Pancreas (tissue), 10 donors: ENCODE results near the gene EPC1. TPM values are rescaled to one million over a fixed set of nuclear protein-coding genes. Genes with fewer than 3 reads are reported as not detected.
A peak's percentile ranks its signal among the peaks of the same experiment; 100 is the strongest.
"Not testable (repeated sequence)": the region's sequence is repeated elsewhere in the genome, so short reads cannot be mapped to it uniquely, and the experiment has no call there.

Experiments
- ATAC-seq, 4 donors: fragments of 200-7000 bp; cut with Tn5 transposase; one replicate each; pipeline versions ENCODE4 v1.8.0 to v1.9.1; 2020; ENCODE audit warnings: mild to moderate bottlenecking in 4 of 4, moderate library complexity in 4 of 4
- DNase-seq, 6 donors: peaks; one replicate each; pipeline ENCODE4 v3.0.0-alpha.2; 2020
- FAIRE-seq: peaks from 2 replicates; lab custom pipeline; 2012; peaks lifted over from hg19 to GRCh38; lab: Jason Lieb, UNC
- H3K27ac ChIP-seq, 4 donors: fragments of 200-600 bp; sonication (generic); 1 replicate in 3 of 4; 2 replicates in 1 of 4; pipeline versions ENCODE4 v1.5.0 to v1.8.0; 2020
- H3K27me3 ChIP-seq, 4 donors: fragments of 200-600 bp; one replicate each; pipeline ENCODE4 v1.8.0; 2021
- H3K36me3 ChIP-seq, 3 donors: fragments of 200-600 bp; sonication (generic) in 1 of 3; one replicate each; pipeline versions ENCODE4 v1.5.0 to v1.8.0; 2020 to 2021
- H3K4me1 ChIP-seq, 3 donors: fragments of 200-600 bp; one replicate each; pipeline ENCODE4 v1.8.0; 2021
- H3K4me3 ChIP-seq, 4 donors: fragments of 200-600 bp; sonication (generic) in 2 of 4; one replicate each; pipeline versions ENCODE4 v1.5.0 to v1.8.0; 2020 to 2021
- H3K9me3 ChIP-seq, 4 donors: fragments of 200-600 bp; one replicate each; pipeline ENCODE4 v1.8.0; 2021
- WGBS, 2 donors: extraction: QIAGEN DNeasy Blood & Tissue Kit; methylation state at CpG; one replicate each; pipeline ENCODE4 v1.1.7; 2013; 5-methylcytosine and 5-hydroxymethylcytosine counted together
- intact Hi-C, 3 donors: fragments of 100-400 bp; cut with DNase I; formaldehyde crosslinking; loops; one replicate each; pipeline versions ENCODE4 v1.11.1 to v1.14.2; 2022
- polyA plus RNA-seq, 2 donors: library from polyadenylated mRNA; stranded (reverse); fragments of 200-250 nt; gene quantifications; one replicate each; pipeline ENCODE4 v1.2.3, GENCODE V29; 2013
- total RNA-seq, 6 donors: library from RNA; stranded (reverse); fragmentation: NEBNext Ultra II Directional in 4 of 6; extraction: Animal tissue kit (Norgen Biotek cat#: 25700) in 4 of 6; gene quantifications; one replicate each; pipeline versions ENCODE4 v1.2.1 to v1.2.4, GENCODE V29; 2021 to 2023
- TF ChIP-seq, protein P1 (sequence below), 4 donors: fragments of 200-600 bp; sonication (generic) in 3 of 4; IDR thresholded peaks; one replicate each; pipeline versions ENCODE4 v1.5.0 to v1.8.0; 2021; ENCODE audit warnings: antibody characterized with exemption in 4 of 4
- donor health status: healthy with polysubstance abuse.
- donor health status: DM: no; HTN: no; CAD: no; lungs with moderate emphysema.
- donor health status: DM: no; HTN: no; CAD: no.
- donor health status: control.
- donor health status: control.
- donor health status: Bipolar disorder and iron deficiency.
- donor health status: DM: yes; HTN: yes; CAD: no.
- donor health status: DM: no; HTN: no; CAD: no.
- donor health status: DM: no; HTN: no; CAD: no.
- donor health status: DM: yes; HTN: yes; CAD: no.

Gene EPC1
- total and polyA plus RNA-seq, 8 donors, result 11.3 to 21.8 (median 16.4) TPM

DNA sequence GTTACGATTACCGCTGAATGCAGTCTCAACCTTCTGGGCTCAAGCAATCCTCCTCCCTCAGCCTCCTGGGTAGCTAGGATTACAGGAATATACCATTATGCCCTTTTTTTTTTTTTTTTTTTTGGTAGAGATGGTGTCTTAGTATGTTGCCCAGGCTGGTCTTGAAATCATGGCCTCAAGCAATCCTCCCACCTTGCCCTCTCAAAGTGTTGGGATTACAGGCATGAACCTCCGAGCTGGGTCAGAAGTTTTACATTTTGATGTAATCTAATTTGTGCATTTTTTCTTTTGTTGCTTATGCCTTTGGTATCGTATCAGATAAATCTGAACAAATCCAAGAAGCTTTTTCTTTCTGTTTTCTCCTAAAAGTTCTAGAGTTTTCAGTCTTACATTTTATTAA lies 87.4 kb downstream of the EPC1 start:
- Histone ChIP-seq H3K27me3 (no peaks in the 10 kb centered on the region), H3K4me3 (no peak overlapping the region), H3K27ac (no peak overlapping the region), H3K4me1 (no peaks in the 10 kb centered on the region), H3K9me3 (no peaks in the 10 kb centered on the region), H3K36me3 (no peaks in the 10 kb centered on the region)
- FAIRE-seq (no peak), DNase-seq (no peak), ATAC-seq (no peak)
- intact Hi-C loops, result loop anchor here in 1 of 3 donors (5.0 kb wide), 1 partner anchor 88 kb away; the partner anchor contains the start of gene EPC1
- TF ChIP-seq, protein P1, sequence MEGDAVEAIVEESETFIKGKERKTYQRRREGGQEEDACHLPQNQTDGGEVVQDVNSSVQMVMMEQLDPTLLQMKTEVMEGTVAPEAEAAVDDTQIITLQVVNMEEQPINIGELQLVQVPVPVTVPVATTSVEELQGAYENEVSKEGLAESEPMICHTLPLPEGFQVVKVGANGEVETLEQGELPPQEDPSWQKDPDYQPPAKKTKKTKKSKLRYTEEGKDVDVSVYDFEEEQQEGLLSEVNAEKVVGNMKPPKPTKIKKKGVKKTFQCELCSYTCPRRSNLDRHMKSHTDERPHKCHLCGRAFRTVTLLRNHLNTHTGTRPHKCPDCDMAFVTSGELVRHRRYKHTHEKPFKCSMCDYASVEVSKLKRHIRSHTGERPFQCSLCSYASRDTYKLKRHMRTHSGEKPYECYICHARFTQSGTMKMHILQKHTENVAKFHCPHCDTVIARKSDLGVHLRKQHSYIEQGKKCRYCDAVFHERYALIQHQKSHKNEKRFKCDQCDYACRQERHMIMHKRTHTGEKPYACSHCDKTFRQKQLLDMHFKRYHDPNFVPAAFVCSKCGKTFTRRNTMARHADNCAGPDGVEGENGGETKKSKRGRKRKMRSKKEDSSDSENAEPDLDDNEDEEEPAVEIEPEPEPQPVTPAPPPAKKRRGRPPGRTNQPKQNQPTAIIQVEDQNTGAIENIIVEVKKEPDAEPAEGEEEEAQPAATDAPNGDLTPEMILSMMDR (IDR thresholded peaks at IDR 0.05), result no peak
- 91 to 98% methylated on average over 4 of the region's 4 CpGs for WGBS, 2 donors

DNA sequence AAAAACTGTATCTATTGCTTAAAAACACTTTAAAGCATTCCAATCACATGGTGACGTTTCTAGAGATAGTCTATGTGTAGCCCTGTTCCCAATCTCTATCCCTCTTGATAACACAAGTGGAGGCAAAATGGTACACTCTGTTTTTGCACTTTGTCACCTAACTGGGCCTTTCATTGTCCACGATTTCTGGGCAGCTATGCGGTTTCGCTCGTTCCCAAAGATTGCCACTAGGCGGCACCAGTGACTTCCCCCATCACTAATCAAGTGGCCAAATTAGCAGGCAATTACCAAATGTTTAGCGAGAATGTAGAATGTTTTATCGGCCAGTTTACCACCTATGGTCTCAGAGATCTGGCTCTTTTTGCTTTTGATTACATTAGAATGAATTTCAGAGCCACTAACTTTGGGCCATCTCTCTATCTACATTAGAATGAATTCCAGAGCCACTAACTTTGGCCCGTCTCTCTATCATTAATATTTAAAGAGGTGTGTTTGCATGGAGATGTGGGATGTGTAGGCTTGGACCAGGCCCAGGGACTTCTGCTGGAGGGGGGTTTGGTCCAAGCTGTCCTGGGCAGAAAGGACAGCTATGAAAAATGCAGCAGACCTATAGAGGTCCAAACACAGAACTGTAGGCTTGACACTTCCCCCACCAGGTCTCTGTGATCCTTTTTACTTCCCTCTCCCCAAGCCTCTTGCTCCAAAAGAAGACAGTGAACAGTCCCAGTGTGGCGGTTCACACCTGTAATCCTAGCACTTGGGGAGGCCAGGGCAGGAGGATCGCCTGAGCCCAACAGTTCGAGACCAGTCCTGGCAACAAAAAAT lies 90.1 kb downstream of the EPC1 start:
- Histone ChIP-seq H3K4me3 (no peak overlapping the region), H3K4me1 (no peaks in the 10 kb centered on the region), H3K27me3 (no peaks in the 10 kb centered on the region), H3K27ac (no peak overlapping the region), H3K9me3 (no peaks in the 10 kb centered on the region), H3K36me3 (no peaks in the 10 kb centered on the region)
- peak; percentile 81 to 96 (median 90) for ATAC-seq
- WGBS, 2 donors, result 23 to 28% methylated on average over 12 of the region's 12 CpGs
- intact Hi-C loops, result loop anchor here in 1 of 3 donors (5.0 kb wide), 1 partner anchor 90 kb away; the partner anchor contains the start of gene EPC1
- DNase-seq, result peak in 5 of 6 donors; percentile 25 to 76 (median 49)
- FAIRE-seq, result no peak
- TF ChIP-seq, protein P1 (IDR thresholded peaks at IDR 0.05), result peak; percentile 49 to 86 (median 65)

DNA sequence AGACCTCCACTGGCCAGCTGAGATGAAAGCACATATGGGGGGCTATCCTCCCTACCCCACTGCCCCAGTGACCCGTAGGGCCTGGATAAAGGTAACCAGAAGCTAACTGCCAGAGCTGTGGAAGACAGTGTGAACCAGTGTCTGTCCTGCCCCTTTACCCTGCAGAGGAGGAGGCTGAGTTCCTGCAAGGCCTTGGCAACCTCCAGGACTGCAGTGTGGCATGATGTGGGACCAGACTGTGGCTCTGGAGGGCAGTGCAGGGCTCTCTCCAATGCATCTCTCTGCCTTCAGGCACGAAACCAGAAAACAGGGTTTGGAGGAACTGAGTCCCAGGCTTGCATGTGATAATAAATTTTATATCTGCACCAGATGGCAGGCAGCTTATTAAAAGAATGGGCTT lies 93.1 kb downstream of the EPC1 start:
- H3K4me1 ChIP-seq, result no peaks in the 10 kb centered on the region
- ATAC-seq (peak in 1 of 4 donors; percentile 21), FAIRE-seq (no peak), DNase-seq (no peak)
- TF ChIP-seq, protein P1 (IDR thresholded peaks at IDR 0.05), result no peak
- no peak overlapping the region for H3K27ac ChIP-seq
- H3K9me3 ChIP-seq, result no peaks in the 10 kb centered on the region
- H3K27me3 ChIP-seq, result no peaks in the 10 kb centered on the region
- intact Hi-C loops, result no loop called here
- no peaks in the 10 kb centered on the region for H3K36me3 ChIP-seq
- no peak overlapping the region for H3K4me3 ChIP-seq
- WGBS, 2 donors, result 80 to 89% methylated on average over 2 of the region's 2 CpGs

DNA sequence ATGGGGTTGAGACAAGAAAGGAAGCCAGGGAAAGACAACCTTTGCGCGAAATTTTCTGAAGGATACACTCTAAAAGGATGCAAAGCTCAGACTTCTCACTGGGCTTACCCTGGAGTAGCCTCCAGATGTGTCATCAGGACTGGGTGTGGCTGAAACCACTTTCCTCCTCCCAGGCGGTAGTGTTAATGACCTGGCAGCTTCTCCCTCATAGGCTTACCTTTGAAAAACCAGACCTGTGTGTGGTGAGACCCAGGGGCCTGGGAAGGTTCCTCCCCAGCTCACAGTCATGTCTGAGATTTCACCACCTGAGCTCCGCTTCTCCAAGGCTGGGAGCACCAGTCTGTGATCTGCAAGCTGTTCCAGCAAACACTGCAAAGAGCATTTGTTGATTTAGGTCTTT lies 93.7 kb downstream of the EPC1 start:
- TF ChIP-seq, protein P1 (IDR thresholded peaks at IDR 0.05), result no peak
- WGBS, 2 donors, result 67 to 73% methylated on average over 4 of the region's 4 CpGs
- H3K4me1 ChIP-seq, result no peaks in the 10 kb centered on the region
- H3K4me3 ChIP-seq, result no peak overlapping the region
- DNase-seq, result no peak
- no peaks in the 10 kb centered on the region for H3K27me3 ChIP-seq
- H3K27ac ChIP-seq, result no peak overlapping the region
- H3K36me3 ChIP-seq, result no peaks in the 10 kb centered on the region
- no peak for FAIRE-seq
- intact Hi-C loops, result no loop called here
- no peaks in the 10 kb centered on the region for H3K9me3 ChIP-seq
- peak in 2 of 4 donors; percentile 24 to 49 for ATAC-seq

DNA sequence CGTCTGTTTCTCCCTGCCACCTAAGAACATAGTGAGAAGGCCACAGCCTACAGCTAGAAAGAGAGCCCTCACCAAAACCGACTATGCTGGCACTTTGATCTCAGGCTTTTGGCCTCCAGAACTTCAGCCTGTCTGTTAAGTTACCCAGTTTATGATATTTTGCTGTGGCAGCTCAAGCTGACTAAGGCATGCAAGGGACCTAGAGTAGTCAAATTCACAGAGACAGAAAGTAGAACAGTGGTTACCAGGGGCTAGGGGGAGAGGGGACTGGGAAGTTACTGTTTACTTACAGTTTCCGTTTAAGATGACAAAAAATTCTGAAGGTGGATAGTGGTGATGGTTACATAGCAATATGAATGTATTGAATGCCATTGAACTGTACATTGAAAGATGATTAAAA lies 96.5 kb downstream of the EPC1 start:
- intact Hi-C loops, FAIRE-seq, H3K27ac ChIP-seq, DNase-seq, H3K4me1 ChIP-seq, H3K27me3 ChIP-seq, H3K9me3 ChIP-seq, ATAC-seq, H3K4me3 ChIP-seq, H3K36me3 ChIP-seq: not testable (repeated sequence)
- WGBS, 2 donors, result 76% methylated on average over 3 of the region's 3 CpGs
